Bronchial epithelial cell (primary cell): ENCODE data around the gene ACTG2. TPM values are rescaled to one million over a fixed set of nuclear protein-coding genes. Genes with fewer than 3 reads are reported as not detected.

Source experiments
- DNase-seq: peaks from one replicate; pipeline ENCODE4 v3.0.0-alpha.2; 2010; ENCODE audit warnings: low read depth
- FAIRE-seq: peaks from 2 replicates; lab custom pipeline; 2011; peaks lifted over from hg19 to GRCh38; lab: Jason Lieb, UNC
- H3K27me3 ChIP-seq: 2 replicates; pipeline ENCODE4 v1.5.1; 2011; ENCODE audit warnings: low read length; ENCODE audit not compliant: control insufficient read depth, insufficient read depth
- H3K36me3 ChIP-seq: 2 replicates; pipeline ENCODE4 v1.5.1; 2011; ENCODE audit warnings: low read length; ENCODE audit not compliant: control insufficient read depth, insufficient read depth
- H3K4me3 ChIP-seq: 2 replicates; pipeline ENCODE4 v1.5.1; 2011; ENCODE audit warnings: mild to moderate bottlenecking, low read depth, low read length, control low read depth
- total RNA-seq: library from RNA; depleted of rRNA; stranded (reverse); fragments of >200 nt; gene quantifications from 2 replicates; pipeline ENCODE4 v1.2.1, GENCODE V29; 2014
- TF ChIP-seq, protein P1 (sequence below): IDR thresholded peaks from 2 replicates; pipeline ENCODE4 v1.5.1; 2011; ENCODE audit warnings: mild to moderate bottlenecking, moderate library complexity, low read length, control low read depth, inconsistent platforms; ENCODE audit not compliant: insufficient read depth, severe bottlenecking

ACTG2 gene
- not detected in 2 replicates for total RNA-seq

DNA sequence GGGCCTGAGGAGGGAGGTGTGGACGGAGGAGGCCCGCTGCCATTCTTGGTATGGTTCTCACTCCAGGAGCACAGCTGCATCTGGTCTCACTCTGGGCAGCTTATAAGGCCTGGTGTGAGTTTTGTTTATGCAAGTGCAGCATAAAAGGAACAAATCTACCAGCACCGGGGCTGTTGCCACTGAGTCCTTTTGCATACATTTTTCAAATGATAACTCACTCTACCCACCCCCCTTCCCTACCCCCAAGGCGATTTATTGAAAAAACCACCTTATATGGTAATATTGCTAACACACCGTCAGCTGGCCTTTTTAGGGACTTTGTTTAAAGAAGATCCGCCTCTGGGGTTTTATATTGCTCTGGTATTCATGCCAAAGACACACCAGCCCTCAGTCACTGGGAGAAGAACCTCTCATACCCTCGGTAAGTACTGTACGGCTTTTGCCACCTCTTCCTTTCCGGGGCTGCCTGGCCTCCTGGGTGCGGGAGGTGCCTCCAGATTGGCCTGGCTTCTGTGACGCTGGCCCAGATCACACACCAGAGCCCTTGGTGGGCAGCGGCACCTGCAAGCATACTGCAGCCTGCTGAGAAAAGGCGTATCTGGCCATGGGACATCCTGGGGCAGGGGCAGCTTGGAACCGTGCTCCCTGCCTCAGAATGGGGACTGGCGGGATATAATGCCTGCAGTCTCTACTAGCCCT is at the start of gene ACTG2:
Gene ACTG2, plus strand, starts transcription at position 378 of the 699 bp plus-strand sequence. CDS start 8,304 bp downstream, outside the sequence.
- H3K4me3 ChIP-seq: no peak within 1 kb of the TSS
- TF ChIP-seq, protein P1, sequence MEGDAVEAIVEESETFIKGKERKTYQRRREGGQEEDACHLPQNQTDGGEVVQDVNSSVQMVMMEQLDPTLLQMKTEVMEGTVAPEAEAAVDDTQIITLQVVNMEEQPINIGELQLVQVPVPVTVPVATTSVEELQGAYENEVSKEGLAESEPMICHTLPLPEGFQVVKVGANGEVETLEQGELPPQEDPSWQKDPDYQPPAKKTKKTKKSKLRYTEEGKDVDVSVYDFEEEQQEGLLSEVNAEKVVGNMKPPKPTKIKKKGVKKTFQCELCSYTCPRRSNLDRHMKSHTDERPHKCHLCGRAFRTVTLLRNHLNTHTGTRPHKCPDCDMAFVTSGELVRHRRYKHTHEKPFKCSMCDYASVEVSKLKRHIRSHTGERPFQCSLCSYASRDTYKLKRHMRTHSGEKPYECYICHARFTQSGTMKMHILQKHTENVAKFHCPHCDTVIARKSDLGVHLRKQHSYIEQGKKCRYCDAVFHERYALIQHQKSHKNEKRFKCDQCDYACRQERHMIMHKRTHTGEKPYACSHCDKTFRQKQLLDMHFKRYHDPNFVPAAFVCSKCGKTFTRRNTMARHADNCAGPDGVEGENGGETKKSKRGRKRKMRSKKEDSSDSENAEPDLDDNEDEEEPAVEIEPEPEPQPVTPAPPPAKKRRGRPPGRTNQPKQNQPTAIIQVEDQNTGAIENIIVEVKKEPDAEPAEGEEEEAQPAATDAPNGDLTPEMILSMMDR: no peak

DNA sequence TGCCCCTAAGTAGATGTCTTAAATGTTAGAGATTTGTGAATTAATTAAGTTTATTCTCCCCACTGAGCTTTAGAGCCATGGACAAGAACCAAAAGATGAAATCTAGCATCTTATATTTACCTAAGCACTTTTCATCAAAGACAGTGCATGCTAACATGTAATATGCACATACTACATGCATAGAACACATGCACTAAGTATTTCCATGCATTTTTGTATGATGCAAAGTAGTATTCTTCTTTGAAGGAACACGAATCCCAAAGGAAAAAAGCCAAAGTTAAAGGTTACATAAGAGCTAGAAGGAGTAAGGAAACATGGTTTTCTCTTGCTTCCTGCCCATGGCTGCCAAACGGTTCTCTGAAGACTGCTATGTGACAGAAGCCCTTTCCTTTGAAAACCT is 48.7 kb upstream of the ACTG2 start:
- TF ChIP-seq, protein P1: no peak
- FAIRE-seq (no peak), DNase-seq (no peak)
- Histone ChIP-seq H3K27me3 (no peaks in the 10 kb centered on the region), H3K4me3 (no peak overlapping the region), H3K36me3 (peaks cover 18% of the 10 kb centered on the region)

More for the DNA sequence above, at the start of gene ACTG2:
- no peak for DNase-seq
- H3K27me3 ChIP-seq: no peaks in the 10 kb centered on the region
- H3K36me3 ChIP-seq: no peaks in the 10 kb centered on the region
- FAIRE-seq: no peak

DNA sequence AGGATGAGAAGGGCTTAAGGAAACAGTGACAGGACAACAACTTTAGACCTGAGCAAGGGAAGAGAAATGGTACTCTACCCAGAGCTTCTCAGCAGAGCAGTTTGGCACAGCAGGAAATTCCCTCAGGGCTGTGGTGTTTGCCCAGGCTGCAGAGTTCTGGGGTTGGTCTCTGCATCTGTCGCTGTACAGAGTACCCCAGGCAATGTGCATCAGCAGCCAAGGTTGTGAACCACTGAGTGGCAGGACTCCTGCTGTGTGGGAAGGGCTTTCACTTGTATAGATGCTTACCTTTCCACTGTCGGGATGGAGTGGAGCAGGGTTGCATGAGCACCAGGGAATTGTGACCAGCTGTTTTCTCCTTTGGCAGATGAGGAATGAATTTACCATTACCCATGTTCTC is 42.8 kb upstream of the ACTG2 start:
- H3K27me3 ChIP-seq: no peaks in the 10 kb centered on the region
- H3K4me3 ChIP-seq: no peak overlapping the region
- FAIRE-seq: no peak
- H3K36me3 ChIP-seq: peaks cover 27% of the 10 kb centered on the region
- DNase-seq: no peak
- TF ChIP-seq, protein P1: no peak

DNA sequence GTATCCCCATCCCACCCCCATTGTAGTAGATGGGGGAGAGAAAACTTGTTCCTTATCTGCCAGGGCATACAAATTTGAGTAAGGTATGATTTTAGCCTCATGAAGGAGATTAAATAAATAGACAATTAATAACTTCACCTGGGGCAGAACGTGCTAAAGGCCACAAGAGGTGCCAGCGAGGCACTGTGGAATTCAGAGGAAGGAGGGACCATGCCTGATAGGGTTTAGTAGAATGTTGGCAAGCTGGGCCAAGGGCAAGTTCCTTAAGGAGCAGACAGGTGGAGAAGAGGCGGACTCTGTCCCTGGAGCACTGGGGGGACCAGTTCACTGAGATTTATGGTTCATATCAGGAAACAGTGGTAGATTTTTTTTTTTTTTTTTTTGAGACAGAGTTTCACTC is 41.5 kb upstream of the ACTG2 start:
- FAIRE-seq (no peak), DNase-seq (peak; percentile 39)
- H3K36me3 ChIP-seq: peaks cover 26% of the 10 kb centered on the region
- no peak overlapping the region for H3K4me3 ChIP-seq
- no peaks in the 10 kb centered on the region for H3K27me3 ChIP-seq
- TF ChIP-seq, protein P1: peak; percentile 52

DNA sequence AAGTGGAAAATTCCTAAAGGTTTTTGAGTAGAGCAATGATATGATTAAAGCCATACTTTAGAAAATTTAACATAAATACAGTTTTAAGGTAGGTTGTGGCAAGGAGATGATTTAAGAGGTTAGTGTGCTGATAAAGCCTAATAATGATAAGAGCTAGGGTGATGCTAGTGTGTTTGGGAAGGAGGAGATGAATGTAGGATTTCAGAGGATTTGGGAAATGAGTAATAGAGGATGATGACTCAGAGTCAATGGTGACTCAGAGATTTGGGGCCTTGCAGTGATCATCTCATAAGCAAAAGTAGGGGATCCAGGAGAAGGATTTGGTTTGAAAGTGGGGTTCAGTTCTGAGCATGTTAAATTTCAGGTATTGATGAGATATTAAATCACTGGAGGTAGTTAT is 40.8 kb upstream of the ACTG2 start:
- TF ChIP-seq, protein P1: no peak
- DNase-seq (peak; percentile 96), FAIRE-seq (no peak)
- Histone ChIP-seq H3K4me3 (no peak overlapping the region), H3K27me3 (no peaks in the 10 kb centered on the region), H3K36me3 (peaks cover 26% of the 10 kb centered on the region)
